Iris pigment epithelial cell (primary cell): ENCODE results near the gene RGS3.
A peak's percentile ranks its signal among the peaks of the same experiment; 100 is the strongest.
"Not testable (repeated sequence)": the region's sequence is repeated elsewhere in the genome, so short reads cannot be mapped to it uniquely, and the experiment has no call there.

Experiments
- DNase-seq: peaks from one replicate; pipeline ENCODE4 v3.0.0-alpha.2; 2011; ENCODE audit warnings: low read depth

RGS3 gene

GRCh38 chr9:113548221-113549041 lies 84.9 kb downstream of the RGS3 start:
- DNase-seq = peak; percentile 83

GRCh38 chr9:113549892-113550291 lies 86.4 kb downstream of the RGS3 start:
- not testable (repeated sequence) for DNase-seq

- DNase-seq = peak; percentile 39
These were observed 93.5 kb downstream of the RGS3 start for GRCh38 chr9:113556877-113557593.

- DNase-seq = peak; percentile 61
These were observed 95.3 kb downstream of the RGS3 start for GRCh38 chr9:113558632-113559502.

GRCh38 chr9:113559834-113560800 lies 96.6 kb downstream of the RGS3 start:
- DNase-seq = no peak

- no peak for DNase-seq
These were observed 99.3 kb downstream of the RGS3 start for GRCh38 chr9:113562653-113563381.

- no peak for DNase-seq
These were observed 100.4 kb downstream of the RGS3 start for GRCh38 chr9:113563826-113564497.

GRCh38 chr9:113564498-113565237 lies 101.1 kb downstream of the RGS3 start:
- DNase-seq = peak; percentile 73

- DNase-seq = no peak
These were observed 102.6 kb downstream of the RGS3 start for GRCh38 chr9:113566016-113566711.

- no peak for DNase-seq
These were observed 103.2 kb downstream of the RGS3 start for GRCh38 chr9:113566712-113567071.

- DNase-seq = no peak
These were observed 104.0 kb downstream of the RGS3 start for GRCh38 chr9:113567361-113568080.

- DNase-seq = no peak
These were observed 104.5 kb downstream of the RGS3 start for GRCh38 chr9:113568081-113568435.

- DNase-seq = no peak
These were observed 105.2 kb downstream of the RGS3 start for GRCh38 chr9:113568571-113569321.

GRCh38 chr9:113569472-113570060 lies 106.0 kb downstream of the RGS3 start:
- DNase-seq = no peak

- no peak for DNase-seq
These were observed 106.6 kb downstream of the RGS3 start for GRCh38 chr9:113570106-113570505.

GRCh38 chr9:113570749-113571711 lies 107.5 kb downstream of the RGS3 start:
- peak; percentile 80 for DNase-seq
